Measurements from ENCODE around the gene PIGT.
A peak's percentile ranks its signal among the peaks of the same experiment; 100 is the strongest.

The PIGT gene

GRCh38 chr20:45407067-45407745 lies 8.7 kb upstream of the PIGT start:
- TF ChIP-seq CTCF (IDR thresholded peaks at IDR 0.05; ENCODE audit: insufficient read depth, low read depth, low read length, missing control alignments): no peak
- DNase-seq (ENCODE audit: low read depth): no peak
- H3K4me3 ChIP-seq (ENCODE audit: low read depth, low read length): no peak overlapping the region

GRCh38 chr20:45407783-45408645 lies 7.9 kb upstream of the PIGT start, which contains the start of gene DBNDD2:
TSS of gene DBNDD2 (plus strand) at chr20:45408289. CDS start at chr20:45408468, 179 bp downstream.
- no peak within 1 kb of the TSS for H3K4me3 ChIP-seq (ENCODE audit: low read depth, low read length)
- no peak for TF ChIP-seq CTCF (IDR thresholded peaks at IDR 0.05; ENCODE audit: insufficient read depth, low read depth, low read length, missing control alignments)
- DNase-seq (ENCODE audit: low read depth): no peak

DNA sequence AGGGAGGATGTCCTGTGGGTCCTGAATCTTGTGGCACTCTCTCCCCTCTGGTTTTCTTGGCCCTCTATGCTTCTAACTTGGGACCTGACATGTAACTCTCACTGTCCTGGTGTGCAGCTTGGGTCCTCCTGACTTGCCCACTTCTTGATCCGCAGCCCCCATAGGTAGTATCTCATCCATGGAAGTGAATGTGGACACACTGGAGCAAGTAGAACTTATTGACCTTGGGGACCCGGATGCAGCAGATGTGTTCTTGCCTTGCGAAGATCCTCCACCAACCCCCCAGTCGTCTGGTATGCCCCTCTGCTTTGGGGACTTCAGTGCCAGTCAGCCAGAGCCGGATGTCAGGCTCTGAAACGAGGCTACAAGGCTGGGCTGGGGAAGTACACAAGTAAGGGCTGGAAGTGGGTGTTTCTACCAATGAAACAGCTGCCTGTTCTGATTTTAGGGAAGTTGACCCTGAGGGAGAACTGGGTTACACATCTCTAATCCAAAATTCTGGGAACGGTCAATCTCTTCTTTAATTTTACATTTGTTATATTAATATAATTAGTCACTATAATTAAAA lies 7.2 kb upstream of the PIGT start:
- peak; percentile 37 for DNase-seq (ENCODE audit: low read depth)
- no peak for TF ChIP-seq CTCF (IDR thresholded peaks at IDR 0.05; ENCODE audit: insufficient read depth, low read depth, low read length, missing control alignments)
- no peak overlapping the region for H3K4me3 ChIP-seq (ENCODE audit: low read depth, low read length)

GRCh38 chr20:45409521-45410272 lies 6.2 kb upstream of the PIGT start:
- TF ChIP-seq CTCF (IDR thresholded peaks at IDR 0.05; ENCODE audit: insufficient read depth, low read depth, low read length, missing control alignments): no peak
- no peak for DNase-seq (ENCODE audit: low read depth)
- no peak overlapping the region for H3K4me3 ChIP-seq (ENCODE audit: low read depth, low read length)

DNA sequence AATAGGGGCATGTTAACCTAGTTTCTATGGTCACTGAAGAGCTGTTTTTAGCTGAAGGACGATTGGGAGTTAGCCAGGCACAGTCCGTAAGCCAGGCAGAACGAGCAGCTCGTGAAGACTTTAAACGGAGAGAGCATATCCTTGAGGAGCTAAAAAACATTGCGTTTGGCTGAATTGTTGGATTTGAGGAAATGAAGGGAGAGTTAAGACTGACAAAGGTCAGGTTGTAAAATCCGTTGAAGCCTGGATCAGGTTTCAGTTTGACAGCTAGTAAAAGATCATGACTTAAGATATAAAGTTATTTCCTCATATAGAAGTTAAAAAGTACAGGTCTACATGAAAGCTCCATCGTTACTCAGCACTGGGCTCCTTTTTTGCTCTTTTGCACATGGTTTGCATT lies 5.1 kb upstream of the PIGT start:
- no peak for DNase-seq (ENCODE audit: low read depth)
- no peak for TF ChIP-seq CTCF (IDR thresholded peaks at IDR 0.05; ENCODE audit: insufficient read depth, low read depth, low read length, missing control alignments)
- H3K4me3 ChIP-seq (ENCODE audit: low read depth, low read length): no peak overlapping the region

DNA sequence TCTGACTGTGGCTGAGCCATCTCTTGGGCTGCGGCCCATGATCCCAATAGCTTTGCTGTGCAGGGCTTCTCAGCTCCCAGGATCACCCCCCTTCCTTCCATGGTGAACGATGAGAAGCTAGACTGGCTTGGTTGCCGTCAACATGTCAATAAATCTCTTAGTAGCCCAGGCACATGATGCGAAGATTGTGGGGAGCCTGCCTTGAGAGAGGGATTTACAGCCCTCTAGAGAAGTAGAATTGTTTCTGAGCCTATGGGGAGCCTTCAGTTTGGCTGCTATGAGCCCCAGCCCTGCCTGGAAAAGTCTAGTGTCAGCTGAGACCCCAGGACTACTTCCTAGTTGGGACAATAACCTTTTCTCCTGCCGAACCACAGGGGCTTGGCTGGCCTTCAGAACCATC lies 3.3 kb upstream of the PIGT start:
- no peak for DNase-seq (ENCODE audit: low read depth)
- H3K4me3 ChIP-seq (ENCODE audit: low read depth, low read length): no peak overlapping the region
- TF ChIP-seq CTCF (IDR thresholded peaks at IDR 0.05; ENCODE audit: insufficient read depth, low read depth, low read length, missing control alignments): no peak
